ENCODE data around the gene EEFSEC.
A peak's percentile ranks its signal among the peaks of the same experiment; 100 is the strongest.
"Not testable (repeated sequence)": the region's sequence is repeated elsewhere in the genome, so short reads cannot be mapped to it uniquely, and the experiment has no call there.

EEFSEC gene

DNA sequence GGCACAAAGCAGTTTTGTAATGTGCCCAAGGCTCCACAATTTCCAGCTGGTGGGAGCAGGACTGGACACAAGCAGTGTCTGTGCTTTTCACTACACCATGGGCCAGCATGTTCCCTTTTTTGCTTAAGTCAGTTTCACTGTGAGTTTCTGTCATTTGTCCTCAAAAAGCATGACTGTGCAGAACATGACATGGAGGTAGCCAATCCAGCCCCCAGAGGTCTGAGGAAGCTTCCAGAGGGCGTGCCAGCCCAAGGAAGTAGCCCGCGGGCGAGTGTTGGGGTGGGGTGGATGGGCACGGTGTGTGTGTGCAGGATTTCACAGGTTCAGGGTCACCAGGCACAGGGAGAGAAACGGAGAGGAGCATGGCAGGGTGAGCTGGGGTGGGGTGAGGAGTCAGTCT is 8.0 kb upstream of the EEFSEC start:
- DNase-seq (ENCODE audit: extremely low read depth, insufficient read length), result no peak
- TF ChIP-seq, protein P1, sequence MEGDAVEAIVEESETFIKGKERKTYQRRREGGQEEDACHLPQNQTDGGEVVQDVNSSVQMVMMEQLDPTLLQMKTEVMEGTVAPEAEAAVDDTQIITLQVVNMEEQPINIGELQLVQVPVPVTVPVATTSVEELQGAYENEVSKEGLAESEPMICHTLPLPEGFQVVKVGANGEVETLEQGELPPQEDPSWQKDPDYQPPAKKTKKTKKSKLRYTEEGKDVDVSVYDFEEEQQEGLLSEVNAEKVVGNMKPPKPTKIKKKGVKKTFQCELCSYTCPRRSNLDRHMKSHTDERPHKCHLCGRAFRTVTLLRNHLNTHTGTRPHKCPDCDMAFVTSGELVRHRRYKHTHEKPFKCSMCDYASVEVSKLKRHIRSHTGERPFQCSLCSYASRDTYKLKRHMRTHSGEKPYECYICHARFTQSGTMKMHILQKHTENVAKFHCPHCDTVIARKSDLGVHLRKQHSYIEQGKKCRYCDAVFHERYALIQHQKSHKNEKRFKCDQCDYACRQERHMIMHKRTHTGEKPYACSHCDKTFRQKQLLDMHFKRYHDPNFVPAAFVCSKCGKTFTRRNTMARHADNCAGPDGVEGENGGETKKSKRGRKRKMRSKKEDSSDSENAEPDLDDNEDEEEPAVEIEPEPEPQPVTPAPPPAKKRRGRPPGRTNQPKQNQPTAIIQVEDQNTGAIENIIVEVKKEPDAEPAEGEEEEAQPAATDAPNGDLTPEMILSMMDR (IDR thresholded peaks at IDR 0.05; ENCODE audit: insufficient read depth, low read length, poor library complexity, severe bottlenecking), result no peak
- Histone ChIP-seq H3K36me3 (ENCODE audit: control insufficient read depth, insufficient read depth, low read length) (no peaks in the 10 kb centered on the region), H3K4me3 (replicated peaks; ENCODE audit: low read depth, low read length) (no peak overlapping the region), H3K27me3 (replicated peaks; ENCODE audit: control insufficient read depth, insufficient read depth, low read length) (no peaks in the 10 kb centered on the region)

DNA sequence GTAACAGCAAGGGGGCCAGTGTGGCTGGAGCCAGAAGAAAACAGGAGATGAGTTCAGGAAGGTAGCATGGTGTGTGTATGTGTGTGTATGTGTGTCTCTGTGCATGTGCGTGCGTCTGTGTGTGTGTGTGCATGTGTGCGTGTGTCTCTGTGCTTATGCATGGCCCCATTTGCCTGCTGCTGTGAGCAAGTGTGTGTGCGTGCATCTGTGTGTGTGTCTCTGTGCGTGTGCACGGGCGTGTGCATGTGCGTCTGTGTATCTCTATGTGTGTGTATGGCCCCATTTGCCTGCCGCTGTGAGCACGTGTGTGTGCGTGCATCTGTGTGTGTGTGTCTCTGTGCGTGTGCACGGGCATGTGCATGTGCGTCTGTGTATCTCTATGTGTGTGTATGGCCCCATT is 7.1 kb upstream of the EEFSEC start:
- H3K4me3 ChIP-seq (replicated peaks; ENCODE audit: low read depth, low read length), result no peak overlapping the region
- H3K27me3 ChIP-seq (replicated peaks; ENCODE audit: control insufficient read depth, insufficient read depth, low read length), result no peaks in the 10 kb centered on the region
- TF ChIP-seq, protein P1 (IDR thresholded peaks at IDR 0.05; ENCODE audit: insufficient read depth, low read length, poor library complexity, severe bottlenecking), result no peak
- no peak for DNase-seq (ENCODE audit: extremely low read depth, insufficient read length)
- H3K36me3 ChIP-seq (ENCODE audit: control insufficient read depth, insufficient read depth, low read length), result no peaks in the 10 kb centered on the region

DNA sequence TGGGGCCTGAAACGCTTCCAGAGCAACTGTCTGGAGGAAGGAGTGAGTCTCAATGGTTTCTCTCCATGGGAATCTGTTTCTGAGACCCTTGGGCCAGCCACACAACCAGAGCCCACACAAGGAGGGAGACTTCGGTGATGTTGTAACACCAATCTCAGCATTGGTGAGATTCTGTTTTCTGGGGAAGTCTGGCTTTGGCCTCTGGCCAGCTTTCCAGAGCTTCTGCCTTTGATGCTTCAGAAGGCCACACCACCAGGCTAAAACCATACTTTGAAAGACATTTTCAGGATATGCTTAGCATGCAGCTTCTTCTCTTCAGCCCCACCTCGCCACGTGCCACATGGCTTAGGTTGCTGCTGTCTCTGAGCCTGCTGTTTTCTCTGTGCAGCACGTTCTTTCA is 3.6 kb upstream of the EEFSEC start:
- no peaks in the 10 kb centered on the region for H3K27me3 ChIP-seq (replicated peaks; ENCODE audit: control insufficient read depth, insufficient read depth, low read length)
- no peaks in the 10 kb centered on the region for H3K36me3 ChIP-seq (ENCODE audit: control insufficient read depth, insufficient read depth, low read length)
- H3K4me3 ChIP-seq (replicated peaks; ENCODE audit: low read depth, low read length), result no peak overlapping the region
- TF ChIP-seq, protein P1 (IDR thresholded peaks at IDR 0.05; ENCODE audit: insufficient read depth, low read length, poor library complexity, severe bottlenecking), result no peak
- no peak for DNase-seq (ENCODE audit: extremely low read depth, insufficient read length)

DNA sequence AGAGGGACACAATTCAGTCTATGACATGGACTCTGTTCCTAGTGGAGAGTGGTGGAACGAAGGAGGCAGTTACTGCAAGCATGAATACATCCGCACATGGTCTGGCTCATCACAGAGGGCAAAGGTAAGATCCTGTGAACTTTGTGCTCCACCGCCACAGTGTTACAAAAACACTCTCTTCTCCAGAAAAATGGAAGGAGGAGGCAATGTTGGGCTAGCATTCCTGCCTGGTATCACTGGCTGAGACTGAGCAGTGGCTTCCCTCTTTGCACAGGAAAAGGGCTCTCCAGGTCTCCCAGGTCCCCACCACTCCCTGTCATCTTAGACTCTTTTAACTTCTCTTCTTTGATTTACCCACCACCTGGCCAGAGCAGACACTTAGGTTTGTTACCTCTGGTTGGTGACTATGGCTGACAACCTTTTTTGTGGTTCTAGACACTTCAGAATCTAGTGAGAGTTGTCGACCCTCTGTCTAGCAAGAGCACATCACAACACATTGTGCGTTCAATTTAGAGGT is 1.5 kb upstream of the EEFSEC start:
- Histone ChIP-seq H3K4me3 (replicated peaks; ENCODE audit: low read depth, low read length) (no peak overlapping the region), H3K27me3 (replicated peaks; ENCODE audit: control insufficient read depth, insufficient read depth, low read length) (no peaks in the 10 kb centered on the region), H3K36me3 (ENCODE audit: control insufficient read depth, insufficient read depth, low read length) (no peaks in the 10 kb centered on the region; the same call in 1 of the 2 replicates)
- TF ChIP-seq, protein P1 (IDR thresholded peaks at IDR 0.05; ENCODE audit: insufficient read depth, low read length, poor library complexity, severe bottlenecking), result no peak
- no peak for DNase-seq (ENCODE audit: extremely low read depth, insufficient read length)

DNA sequence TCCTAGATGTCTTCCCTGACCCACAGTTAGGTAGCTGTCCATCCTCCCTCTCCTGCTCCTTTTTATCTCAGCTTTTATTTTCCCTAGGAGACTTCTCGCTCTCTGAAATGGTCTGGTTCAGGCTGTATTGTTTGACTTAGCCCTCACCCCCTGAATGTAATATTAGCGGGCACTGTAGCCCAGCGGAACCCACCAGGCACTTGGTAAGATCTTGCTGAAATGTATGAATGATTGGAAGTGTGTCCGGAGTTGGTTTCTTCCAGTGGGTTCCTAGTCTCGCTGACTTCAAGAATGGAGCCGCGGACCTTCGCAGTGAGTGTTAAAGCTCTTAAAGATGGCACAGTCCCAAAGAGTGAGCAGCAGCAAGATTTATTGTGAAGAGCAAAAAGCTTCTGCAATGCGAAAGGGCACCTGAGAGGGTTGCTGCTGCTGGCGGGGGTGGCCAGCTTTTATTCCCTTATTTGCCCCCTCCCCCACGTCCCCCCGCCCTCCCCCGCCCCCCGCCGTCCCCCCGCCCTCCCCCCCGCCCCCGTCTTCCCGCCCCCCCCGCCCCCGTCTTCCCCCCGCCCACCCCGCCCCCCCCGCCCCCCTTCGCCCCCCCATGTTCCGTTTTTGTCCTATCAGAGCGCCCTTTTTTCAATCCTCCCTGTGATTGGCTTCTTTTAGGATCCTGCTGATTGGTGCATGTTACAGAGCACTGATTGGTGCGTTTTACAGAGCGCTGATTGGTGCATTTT is 694 bp upstream of the EEFSEC start:
- TF ChIP-seq, protein P1 (IDR thresholded peaks at IDR 0.05; ENCODE audit: insufficient read depth, low read length, poor library complexity, severe bottlenecking), result no peak
- Histone ChIP-seq H3K4me3 (replicated peaks; ENCODE audit: low read depth, low read length) (peak overlapping the region; percentile 97), H3K27me3 (replicated peaks; ENCODE audit: control insufficient read depth, insufficient read depth, low read length) (no peaks in the 10 kb centered on the region), H3K36me3 (ENCODE audit: control insufficient read depth, insufficient read depth, low read length) (peaks cover 2% of the 10 kb centered on the region; the same call in 1 of the 2 replicates)
- no peak for DNase-seq (ENCODE audit: extremely low read depth, insufficient read length)

DNA sequence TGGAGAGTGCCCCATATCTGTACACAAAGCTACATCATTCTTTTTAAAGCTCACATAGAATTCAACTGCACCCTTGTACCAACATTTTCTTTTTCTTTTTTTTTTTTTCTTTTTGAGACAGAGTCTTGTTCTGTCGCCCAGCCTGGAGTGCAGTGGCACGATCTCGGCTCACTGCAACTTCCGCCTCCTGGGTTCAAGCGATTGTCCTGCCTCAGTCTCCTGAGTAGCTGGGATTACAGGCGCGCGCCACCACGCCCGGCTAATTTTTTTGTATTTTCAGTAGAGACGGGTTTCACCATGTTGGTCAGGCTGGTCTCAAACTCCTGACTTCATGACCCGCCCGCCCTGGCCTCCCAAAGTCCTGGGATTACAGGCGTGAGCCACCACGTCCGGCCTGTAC is 1.1 kb downstream of the EEFSEC start:
- not testable (repeated sequence) for H3K27me3 ChIP-seq (replicated peaks; ENCODE audit: control insufficient read depth, insufficient read depth, low read length); DNase-seq (ENCODE audit: extremely low read depth, insufficient read length); H3K36me3 ChIP-seq (ENCODE audit: control insufficient read depth, insufficient read depth, low read length)
- H3K4me3 ChIP-seq (replicated peaks; ENCODE audit: low read depth, low read length), result peak overlapping the region; percentile 97
